IPS-18c (cell line): ENCODE results near the gene CAMTA1.
"Not testable (repeated sequence)": the region's sequence is repeated elsewhere in the genome, so short reads cannot be mapped to it uniquely, and the experiment has no call there.

Experiments
- H3K4me3 ChIP-seq: 2 replicates; pipeline ENCODE4 v1.7.0; 2013; ENCODE audit warnings: low read depth, mild to moderate bottlenecking, low read length, moderate library complexity; ENCODE audit not compliant: insufficient read depth
- H3K9me3 ChIP-seq: one replicate; pipeline ENCODE4 v1.6.1; 2013; ENCODE audit warnings: mild to moderate bottlenecking, low read length, moderate library complexity; ENCODE audit not compliant: control insufficient read depth, insufficient read depth

The CAMTA1 gene

DNA sequence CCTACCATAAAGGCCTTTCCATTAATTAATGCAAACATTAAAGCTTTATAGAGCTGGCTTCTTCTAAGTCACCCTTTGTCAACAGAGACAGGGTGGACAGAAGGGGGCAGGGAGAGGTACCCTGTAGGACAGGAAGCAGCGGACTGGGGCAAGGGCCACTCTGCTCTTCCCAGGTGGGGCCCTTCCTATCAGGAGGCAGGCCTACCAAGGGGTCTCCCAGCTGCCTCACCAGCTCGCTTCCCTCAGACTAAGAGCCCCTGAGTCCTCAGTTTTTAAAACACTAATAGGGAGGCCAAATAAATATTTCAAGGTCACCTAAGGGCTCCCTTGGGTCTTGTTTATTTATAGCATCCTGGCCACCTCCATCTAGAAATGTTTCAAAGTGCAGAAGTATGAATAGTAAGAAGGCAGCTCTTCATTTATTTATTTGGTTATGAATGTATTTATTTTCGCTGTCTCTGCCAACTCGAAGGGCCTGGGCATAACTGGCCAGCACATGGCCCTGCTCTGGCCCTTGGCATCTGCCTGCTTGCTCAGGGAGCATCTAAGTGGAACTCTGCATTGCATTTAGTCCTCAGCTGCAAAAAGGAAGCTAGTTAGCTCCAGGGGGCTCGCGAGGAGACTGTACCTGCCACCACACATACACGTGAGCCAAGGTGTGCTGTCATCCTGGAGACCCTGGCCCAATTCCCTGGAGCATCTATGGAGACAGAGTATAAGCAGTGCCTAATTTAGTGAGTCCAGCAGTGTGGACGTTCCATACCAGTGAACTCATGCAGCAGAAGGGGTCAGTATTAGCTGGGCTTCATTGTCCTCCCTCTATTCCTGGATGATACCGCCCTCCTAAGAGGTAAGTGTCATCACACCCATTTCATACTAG is 590.8 kb downstream of the CAMTA1 start:
- H3K9me3 ChIP-seq: no peaks in the 10 kb centered on the region
- H3K4me3 ChIP-seq: no peak overlapping the region

DNA sequence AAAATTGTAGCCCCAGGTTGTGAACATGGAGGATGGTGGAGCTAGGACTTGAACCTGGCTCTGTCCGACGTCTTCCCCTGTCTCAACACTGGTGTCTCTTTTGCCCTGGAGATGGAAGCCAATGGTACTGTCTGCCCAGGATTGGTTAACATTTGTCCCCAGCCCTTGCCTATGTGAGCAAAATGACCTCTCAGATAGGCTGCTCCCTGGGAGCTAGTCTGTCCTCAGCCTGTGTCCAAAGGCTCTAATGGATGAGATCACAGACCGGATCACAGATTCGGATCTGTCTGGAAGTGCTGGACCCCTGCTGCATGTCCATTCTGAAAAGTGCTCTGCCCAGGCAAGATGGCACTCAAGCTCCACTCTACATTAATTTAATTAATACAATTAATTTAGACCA is 591.4 kb downstream of the CAMTA1 start:
- H3K4me3 ChIP-seq: no peak overlapping the region

DNA sequence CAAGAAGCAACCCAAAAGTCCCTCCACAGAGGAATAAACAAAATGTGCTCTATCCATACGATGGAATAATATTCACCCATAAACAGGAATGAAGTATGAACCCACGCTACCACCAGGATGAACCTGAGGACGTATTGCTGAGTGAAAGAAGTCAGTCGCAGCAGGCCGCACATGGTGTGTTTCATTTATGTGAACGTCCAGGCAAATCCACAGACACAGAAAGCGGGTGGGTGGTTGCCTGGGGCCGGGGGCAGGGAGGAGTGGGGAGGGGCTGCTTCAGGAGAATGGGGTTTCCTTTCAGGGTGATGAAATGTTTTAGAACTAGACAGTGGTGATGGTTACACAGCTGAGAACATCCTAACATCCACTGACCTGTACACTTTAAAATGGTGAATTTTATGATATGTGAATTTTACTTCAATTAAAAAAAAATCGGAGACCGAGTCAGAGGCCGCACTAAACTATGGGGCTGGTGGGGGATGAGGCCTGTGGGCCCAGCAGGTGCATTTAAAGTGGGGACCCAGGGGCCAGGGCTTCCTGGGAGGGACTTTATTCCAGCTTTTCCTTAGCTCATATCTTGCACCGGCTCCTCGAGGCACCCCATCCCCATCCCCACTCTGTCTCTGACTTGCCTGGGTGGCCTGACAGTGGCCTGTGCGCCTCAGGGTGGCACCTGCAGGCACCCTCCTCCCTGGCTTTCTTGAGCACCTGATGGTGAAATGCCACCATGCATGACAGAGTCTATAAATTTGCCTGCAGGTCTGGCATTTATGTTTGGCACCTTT is 593.3 kb downstream of the CAMTA1 start:
- Histone ChIP-seq H3K9me3 (no peaks in the 10 kb centered on the region), H3K4me3 (no peak overlapping the region)

More for the DNA sequence above, 591.4 kb downstream of the CAMTA1 start:
- H3K9me3 ChIP-seq: no peaks in the 10 kb centered on the region

DNA sequence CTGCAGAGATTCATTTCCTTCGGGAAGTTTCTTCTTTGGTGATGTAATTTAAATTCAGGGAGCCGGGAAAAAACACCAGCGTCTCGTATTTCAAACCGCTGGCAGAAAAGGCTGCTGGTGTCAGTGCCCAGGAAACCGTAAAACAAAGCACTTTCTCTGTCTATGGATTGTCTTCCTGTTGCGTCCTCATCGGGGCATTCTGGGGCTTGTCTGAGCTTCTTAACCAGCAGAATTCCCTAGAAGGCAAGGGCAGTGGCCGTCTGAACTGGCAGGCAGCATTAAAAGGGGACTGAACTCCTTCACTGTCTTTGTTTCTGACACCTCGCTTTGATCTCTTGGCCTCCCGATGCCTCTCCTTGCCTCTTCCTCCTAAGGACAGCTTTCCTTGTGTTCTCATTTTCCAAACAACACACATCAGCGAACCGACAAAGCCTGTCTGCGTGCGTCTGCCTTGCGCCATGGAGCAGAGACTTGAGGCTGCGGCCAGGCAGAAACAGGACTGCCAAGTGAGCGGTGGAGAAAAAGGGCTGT is 594.3 kb downstream of the CAMTA1 start:
- no peaks in the 10 kb centered on the region for H3K9me3 ChIP-seq
- H3K4me3 ChIP-seq: no peak overlapping the region

DNA sequence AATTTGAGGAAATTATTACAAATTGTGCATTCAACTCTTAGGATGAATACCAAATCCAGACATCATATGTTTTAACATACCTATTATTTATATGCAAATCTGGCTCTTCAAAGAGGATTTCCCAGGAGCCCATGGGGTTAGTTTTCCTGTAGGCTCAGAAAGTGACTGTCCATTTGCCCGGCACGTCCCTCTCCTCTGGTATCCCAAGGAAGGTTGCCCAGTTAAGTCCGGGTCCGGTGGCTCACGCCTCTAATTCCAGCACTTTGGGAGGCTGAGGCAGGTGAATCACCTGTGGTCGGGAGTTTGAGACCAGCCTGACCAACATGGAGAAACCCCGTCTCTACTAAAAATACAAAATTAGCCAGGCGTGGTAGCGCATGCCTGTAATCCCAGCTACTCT is 594.8 kb downstream of the CAMTA1 start:
- H3K9me3 ChIP-seq, H3K4me3 ChIP-seq: not testable (repeated sequence)

DNA sequence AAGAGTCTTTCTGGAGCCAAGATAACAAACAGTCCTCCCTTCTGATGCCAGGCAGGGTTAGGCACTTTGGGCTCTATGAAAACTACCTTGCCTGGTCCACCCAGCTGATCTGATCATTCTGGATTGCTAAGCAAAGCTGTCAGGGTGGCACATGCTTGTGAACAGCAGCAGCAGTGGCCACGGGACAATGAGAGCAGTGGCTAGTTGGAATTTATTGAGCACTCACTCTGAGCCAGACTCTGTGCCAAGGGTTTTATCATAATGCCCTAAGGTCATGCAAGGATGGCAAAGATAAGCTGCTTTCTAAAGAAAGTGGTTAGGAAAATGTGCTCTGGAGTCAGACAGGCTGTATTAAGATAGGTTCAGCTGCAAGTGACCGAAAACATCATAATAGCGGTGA is 595.5 kb downstream of the CAMTA1 start:
- H3K4me3 ChIP-seq: no peak overlapping the region
- H3K9me3 ChIP-seq: no peaks in the 10 kb centered on the region

DNA sequence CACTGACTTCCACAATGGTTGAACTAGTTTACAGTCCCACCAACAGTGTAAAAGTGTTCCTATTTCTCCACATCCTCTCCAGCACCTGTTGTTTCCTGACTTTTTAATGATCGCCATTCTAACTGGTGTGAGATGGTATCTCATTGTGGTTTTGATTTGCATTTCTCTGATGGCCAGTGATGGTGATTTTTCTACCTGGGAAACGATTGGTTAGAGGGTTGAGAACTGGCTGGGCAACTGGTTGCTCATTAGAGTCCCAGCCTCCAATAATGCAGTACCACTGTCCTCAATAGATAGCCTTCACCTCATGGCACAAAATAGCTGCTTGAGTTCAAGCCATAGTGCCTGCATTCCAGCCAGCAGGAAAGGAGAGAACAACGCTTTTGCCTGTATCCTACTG is 596.5 kb downstream of the CAMTA1 start:
- H3K9me3 ChIP-seq, H3K4me3 ChIP-seq: not testable (repeated sequence)

DNA sequence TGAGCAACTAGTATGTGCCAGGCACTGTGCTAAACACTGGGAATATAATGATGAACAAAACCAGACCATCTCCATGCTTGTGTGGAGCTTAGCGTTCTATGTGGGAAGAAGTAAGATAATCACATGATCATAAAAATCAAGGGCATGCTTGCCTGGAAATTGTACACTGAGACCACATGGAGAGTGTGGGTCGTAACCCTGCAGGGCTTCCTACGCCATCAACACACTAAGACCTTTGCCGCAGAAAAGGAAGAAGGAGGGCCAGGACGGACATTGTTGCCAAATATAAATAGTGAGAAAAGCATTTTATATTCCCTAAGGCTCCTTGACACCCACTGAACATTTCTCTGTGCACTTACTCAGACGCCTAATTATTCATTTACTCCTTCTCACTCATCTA is 597.7 kb downstream of the CAMTA1 start:
- H3K9me3 ChIP-seq: no peaks in the 10 kb centered on the region

DNA sequence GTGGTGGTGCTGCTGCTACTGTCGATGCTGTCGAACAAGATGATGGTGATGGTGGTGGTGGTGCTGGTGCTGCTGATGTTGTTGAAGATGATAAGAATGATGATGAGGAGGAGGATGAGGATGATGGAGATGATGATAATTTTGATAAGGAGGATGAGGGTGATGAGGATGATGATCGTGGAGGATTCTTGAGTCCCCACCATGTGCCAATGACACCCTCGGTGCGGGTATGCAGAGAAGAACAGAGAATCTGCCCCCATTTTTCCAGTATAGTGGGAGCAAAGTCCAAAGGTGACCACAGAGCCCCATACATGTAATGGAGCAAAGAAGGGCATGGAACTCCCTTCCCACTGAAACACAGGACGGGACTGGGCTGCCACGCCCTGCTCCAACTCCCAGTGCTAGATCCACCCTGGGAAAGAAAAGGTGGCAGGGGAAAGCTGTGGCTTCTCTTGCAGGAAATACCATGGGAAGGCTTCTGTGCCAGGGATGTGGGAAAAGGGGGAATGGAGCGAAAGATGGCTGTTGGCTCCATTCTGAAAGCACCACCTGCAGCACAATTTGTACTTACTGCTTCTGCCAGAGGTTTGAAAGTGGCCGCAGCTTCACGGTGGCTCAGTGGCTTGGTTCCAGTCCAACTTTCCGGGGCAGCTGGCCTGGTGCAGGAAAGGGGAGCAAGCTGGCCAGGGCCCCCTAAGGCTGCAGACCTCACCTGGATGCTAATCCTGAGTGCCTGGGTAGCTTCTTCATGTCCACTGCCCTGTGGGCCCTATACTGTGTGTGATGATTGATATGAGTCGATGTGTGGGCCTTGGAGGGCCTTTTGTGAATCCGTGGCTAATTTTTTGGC is 598.6 kb downstream of the CAMTA1 start:
- Histone ChIP-seq H3K9me3 (no peaks in the 10 kb centered on the region), H3K4me3 (no peak overlapping the region)

More for the DNA sequence above, 597.7 kb downstream of the CAMTA1 start:
- H3K4me3 ChIP-seq: no peak overlapping the region

DNA sequence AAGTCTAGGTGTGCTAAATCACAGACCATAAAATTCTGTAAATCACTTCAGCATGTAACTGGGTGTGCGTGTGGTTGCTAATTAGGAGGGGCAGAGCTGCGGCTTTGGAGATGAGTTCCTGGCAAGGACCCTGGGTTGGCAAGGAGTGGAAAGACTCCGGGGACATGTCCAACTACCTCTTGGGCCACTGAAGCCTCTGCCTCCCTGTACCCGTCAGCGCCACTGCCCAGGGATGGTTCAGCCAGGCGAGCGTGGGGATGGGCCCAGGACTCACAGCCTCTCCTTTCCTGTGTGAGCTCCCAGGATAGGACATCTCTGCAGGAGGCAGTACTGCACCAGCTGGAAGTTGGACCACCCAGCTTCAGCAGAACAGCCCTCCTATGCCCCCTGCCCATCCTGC is 599.4 kb downstream of the CAMTA1 start:
- no peaks in the 10 kb centered on the region for H3K9me3 ChIP-seq
- no peak overlapping the region for H3K4me3 ChIP-seq

DNA sequence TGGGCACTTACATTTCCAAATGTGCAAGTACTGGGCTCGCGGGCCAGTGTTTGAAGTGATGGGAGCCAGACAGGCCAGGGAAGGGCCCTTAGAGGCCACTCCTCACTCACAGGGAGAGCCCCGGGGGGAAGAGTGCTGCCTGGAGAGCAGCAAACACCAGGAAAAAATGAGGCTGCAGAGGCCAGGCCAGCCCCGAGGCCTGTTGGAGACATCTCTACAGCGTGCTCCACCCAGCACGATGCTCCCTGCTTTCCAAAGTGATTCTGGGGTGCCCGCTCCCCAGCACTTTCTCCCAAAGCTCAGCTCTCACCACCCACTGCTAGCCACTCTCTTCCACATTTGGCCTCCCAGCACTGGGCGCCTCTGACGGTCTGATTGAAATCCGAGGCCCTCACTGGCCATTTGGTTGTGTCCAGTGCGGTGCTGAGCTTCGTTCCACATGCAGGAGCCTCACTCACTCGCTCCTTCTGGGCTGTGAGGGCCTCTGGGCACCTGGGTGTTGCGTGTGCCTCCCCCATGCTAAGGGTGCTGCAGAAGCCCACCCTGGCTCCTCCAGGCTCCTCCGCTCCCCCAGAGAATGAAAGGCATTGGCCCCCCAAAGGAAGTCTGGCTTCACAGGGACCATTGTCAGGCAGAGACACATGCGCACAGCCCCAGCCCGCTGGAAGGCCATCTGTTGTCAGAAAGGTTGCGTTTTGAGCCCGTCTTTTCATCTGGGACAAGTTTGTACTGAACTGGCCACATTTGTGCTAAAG is 600.4 kb downstream of the CAMTA1 start:
- H3K4me3 ChIP-seq: no peak overlapping the region
- H3K9me3 ChIP-seq: no peaks in the 10 kb centered on the region

DNA sequence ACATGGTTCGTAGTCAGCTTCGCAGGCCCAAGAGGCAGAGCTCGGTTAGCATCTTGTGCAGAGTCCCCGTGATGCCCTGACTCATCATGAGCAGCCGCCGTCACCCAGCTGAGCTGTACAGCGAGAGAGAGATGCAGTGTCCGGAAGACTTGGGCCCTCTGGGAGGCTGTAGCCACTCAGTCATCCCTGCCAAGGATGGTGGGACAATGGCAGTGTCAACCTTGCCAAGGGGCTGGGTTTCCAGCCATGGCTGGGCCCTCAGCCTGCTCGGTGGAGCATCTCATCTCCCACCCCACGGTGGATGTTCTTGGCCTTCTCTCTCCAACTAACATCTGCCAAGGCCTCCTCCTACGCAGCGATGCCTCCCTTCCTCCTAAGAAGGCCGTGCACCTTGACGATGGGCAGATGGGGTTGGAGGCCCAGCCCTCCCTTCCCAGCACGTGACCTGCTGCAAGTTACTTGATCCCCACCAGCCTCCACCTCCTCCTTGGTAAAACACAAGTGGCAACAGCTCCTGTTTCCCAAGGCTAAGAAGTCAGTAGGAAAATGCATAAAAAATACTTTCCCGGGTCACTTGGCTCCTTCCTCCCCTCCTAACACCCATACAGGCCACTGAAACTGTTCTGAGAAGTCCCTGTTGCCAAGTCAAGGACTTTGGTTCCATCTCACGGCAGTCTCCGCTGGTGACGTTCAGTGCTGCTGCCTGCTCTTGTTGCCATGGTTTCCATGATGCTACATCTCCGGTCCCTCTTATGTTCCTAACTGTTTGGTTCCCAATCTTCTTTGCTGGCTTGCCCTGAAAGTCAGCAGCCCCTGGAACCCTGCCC is 601.2 kb downstream of the CAMTA1 start:
- Histone ChIP-seq H3K4me3 (no peak overlapping the region), H3K9me3 (no peaks in the 10 kb centered on the region)

DNA sequence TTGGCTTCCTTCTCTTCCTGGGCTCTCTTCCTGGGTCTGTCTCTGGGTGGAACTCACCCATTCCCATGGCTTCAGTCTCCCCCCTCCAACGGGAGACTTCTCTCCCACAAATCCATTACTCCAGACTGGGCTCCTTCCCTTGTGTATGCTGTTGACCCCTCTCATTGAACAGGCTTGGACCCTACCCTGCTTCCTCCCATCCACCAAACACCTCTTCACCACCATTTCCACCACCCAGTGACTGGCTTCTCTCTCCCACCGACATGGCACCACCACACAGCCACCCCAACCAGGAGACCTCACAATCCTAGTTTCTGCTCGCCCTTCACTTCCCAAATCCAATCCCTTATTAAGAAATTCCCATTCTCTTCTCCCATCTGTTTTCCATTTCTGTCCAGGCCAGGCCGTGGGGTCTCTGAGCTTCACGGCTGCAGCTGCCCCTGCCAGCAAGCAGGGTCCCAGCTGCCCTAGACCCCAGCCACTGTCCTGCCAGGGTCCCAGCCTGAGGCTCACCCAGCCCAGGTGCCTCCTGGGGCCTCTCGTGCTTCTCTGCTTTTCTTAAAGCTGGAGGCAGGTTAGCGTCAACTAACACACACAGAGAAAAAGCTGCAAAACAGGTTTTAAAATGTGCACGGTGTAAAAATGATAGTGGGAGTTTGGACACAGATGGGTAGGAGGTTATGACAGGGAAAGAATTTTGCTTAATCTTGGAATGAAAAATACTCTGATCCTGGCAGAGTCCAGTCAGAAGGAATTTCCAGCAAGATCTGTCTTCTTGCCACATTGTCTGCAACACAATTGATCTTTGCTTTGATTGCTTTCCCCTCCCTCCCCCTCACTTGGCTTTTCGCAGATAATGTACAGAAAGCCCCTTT is 602.0 kb downstream of the CAMTA1 start:
- no peak overlapping the region for H3K4me3 ChIP-seq
- H3K9me3 ChIP-seq: no peaks in the 10 kb centered on the region

DNA sequence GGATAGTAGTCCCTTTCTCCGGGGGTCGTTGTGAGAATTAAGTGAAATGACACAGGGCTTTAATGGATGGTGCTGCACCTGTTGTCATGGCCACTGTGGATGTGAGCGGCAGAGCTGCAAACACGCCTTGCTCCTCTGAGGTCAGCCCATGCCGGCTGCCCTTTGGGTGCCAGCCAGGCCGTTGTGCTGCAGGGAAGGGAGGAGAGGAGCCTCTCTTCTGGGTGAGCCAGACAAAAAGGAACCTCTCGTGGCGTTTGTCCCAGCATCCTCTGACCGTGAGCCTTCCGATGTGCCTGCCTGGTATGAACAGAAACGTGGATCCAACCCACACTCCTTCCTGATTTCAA is 602.9 kb downstream of the CAMTA1 start:
- no peaks in the 10 kb centered on the region for H3K9me3 ChIP-seq
- H3K4me3 ChIP-seq: no peak overlapping the region

DNA sequence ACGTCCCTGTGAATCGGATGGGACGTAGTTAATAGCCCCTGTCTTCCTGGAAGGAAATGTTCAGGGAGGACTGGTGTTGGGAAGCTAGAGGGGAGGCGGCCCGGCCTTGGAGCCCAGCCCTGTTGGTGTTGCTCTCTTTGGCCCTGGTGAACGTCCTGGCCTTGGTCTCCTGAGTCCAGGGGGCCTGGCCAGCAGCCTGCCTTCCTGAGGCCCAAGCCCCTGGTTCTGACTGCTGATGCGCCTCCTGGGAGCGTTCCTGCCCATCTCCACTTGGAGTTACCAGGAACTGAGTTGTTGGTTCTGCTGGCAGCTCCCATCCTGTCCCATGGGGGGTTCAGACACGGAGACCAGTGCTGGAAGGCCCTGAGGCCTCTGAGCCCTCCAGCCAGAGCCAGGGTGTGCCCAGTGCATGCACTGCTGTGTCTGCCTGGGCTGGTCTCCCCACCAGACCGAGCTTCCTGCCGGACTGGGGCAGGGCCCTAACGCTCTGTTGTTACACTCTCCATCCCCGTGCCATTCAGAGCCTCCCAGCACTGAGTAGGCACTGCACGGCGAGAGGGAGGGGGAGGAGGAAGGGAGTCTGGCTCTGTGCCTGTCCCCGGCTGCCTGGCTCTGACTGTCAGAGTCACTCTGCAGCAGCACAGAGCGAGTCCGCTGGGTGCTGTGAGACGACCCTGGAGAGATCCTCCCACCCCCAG is 603.4 kb downstream of the CAMTA1 start:
- Histone ChIP-seq H3K9me3 (no peaks in the 10 kb centered on the region), H3K4me3 (no peak overlapping the region)
